SIG-M5 treated with dmso at 0.1 percent for 504 hours (cell line): Measurements from ENCODE around the gene PHAX.
"Not testable (repeated sequence)": the region's sequence is repeated elsewhere in the genome, so short reads cannot be mapped to it uniquely, and the experiment has no call there.

Experiments used
- DNase-seq: peaks from one replicate; lab custom pipeline; 2025; ENCODE audit not compliant: unreplicated experiment; lab: John Stamatoyannopoulos, UW

The PHAX gene

DNA sequence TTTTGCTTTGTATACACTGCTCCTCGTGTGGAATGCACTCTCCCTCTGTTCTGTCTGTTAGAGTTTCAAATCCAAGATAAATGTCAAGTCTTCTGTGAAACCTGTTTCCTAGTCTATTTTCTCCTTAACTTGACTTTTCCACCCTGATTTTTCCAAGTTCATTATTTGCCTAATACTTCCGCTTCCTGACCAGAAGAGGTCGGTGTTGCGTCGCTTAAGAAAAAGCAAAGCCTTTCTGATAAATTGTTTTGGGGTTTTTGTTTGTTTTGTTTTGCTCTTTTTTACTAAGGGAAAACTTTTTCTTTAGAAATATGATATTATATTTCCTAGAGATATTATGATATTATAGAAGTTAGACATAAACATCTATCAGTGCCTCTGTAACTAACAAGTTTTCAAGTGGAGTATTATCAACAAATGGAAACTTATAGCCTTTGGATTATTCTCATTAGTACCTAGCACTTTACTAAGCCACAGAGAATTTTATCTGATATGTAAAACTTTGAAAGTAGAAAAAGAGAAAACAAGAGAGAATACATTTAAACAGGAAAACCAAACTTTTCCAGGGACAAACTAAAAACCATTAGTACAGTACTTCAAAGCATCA is 55.8 kb downstream of the PHAX start:
- peak; percentile 55 for DNase-seq

DNA sequence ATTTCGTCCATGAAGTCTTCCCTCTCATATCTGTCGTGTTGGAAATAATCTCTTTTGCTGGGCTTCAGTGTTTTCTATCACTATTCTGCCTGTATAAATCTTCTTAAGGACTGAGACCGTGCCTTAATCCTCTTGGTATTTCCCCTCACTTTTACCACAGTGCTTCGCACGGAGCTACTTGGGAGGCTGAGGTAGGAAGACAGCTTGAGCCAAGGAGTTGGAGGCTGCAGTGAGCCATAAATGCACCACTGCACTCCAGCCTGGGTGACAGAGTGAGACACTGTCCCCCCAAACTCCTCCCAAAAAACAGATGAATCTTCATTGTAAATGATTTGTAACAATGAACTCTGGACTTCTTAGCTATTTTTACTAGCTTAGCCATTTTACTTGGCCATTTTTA is 57.8 kb downstream of the PHAX start:
- DNase-seq: no peak

DNA sequence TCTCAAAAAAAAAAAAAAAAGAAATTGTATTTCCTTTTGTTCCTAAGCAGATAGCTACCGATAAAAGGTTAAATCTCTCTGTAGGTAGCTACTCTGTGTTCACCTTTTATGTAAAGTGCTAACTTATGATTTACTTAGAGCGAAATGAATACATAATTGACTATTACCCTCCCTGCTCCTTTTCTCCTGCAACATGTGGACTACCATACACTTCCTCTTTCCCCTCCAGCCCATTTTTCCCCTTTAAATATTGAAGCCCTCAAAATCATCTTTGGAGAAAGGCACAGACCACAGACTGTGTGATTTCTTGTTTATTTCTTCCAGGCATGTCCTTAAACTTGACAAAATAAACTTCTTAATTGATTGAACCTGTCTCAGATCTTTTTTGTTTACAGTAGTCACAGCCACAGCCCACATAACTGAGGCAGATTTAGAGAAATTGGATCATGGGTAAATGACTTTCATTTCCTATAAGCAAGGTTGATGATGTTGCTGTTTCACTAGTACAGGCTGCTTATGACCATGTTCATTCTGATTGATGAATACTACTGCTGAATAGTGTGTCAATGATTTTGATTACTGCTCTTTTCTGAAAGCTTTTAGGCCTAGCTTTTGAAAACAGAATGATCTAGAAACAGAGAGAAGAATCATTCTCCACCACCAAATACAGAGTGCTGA is 59.2 kb downstream of the PHAX start:
- DNase-seq: peak; percentile 39

DNA sequence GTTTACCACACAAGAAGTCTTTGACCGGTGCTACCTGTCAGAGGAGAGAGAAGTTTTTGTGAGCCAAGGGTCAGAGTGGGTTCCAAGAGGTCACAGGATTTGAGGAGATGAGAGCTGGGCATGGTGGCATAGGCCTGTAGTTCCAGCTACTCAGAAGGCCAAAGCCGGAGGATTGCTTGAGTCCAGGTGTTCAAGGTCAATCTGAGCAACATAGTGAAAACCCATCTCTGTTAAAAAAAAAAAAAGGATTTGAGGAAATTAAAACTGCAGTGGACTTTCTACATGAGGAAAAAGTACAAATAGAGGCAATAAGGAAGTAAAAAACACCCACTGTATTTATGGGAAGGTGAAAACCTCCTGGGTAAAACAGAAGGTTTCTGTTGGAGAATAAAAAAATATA is 63.8 kb downstream of the PHAX start:
- DNase-seq: no peak

DNA sequence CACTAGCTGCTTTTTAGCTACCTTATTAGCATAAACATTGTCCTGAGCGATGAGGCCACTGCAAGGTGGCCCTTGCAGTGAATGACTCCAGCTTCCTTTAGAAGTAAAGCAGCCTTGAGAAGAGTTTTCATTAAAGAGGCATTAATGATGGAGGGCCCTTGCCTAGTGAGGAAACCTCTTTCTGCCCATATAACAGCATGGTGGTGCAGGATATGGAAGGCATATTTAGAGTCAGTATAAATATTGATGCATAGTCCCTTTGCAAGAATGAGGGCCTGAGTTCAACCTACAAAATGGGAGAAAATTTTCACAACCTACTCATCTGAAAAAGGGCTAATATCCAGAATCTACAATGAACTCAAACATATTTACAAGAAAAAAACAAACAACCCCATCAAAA is 69.4 kb downstream of the PHAX start:
- DNase-seq: not testable (repeated sequence)

DNA sequence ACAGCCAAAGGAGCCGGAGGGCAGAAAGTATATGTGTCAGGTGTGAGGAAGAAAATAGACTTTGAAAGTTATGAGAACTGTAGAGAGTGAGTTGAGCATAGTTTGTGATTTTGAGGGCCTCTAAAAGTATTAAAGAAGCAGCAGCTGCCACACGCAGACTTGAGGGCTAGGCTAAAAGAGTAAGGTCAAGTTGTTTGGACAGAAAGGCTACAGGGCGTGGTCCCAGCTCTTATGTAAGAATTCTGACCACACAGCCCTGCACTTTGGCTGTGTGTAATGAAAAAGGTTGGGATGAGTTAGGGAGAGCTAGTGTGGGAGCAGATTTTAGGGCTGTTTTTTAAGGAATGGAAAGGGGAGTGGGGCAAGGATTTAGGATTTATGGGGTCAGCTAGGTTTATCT is 70.9 kb downstream of the PHAX start:
- DNase-seq: not testable (repeated sequence)

DNA sequence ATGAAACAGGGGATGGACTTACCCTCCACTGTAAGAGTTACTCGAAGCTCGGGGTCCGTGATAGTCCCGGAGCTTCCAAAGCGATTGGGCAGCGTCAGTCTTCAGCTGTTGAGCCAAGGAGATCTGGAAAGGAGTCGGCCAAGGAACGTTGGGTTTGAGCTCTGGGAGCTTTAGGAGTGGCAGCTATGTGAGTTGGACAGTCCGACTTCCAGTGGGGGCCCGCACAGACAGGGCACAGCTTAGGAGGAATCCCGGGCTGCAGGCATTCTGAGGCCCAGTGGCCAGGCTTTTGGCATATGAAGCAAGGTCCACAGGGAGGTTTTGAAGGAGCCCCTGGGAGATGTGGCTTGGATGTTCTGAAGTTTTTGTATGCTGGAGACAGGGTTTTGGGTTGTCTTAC is 72.7 kb downstream of the PHAX start:
- DNase-seq: no peak

DNA sequence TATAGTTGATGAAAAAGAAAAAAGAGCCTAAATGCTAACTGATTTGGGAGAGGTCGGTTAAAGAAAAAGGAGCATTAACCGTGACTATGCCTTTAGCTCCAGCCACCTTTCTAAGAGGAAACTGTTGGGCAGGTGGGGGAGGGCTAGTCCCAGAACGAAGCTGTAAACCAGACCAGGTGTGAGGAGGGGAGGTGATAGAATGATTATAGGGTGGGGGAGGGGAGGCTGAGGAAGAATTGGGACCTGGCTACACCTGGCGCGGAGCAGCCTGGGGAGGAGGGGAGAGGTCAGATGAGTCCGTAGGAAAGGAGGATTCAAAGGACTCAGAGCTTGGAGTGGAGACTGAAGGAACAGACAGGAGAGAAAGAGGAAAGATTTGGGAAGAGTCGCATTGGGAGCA is 73.4 kb downstream of the PHAX start:
- no peak for DNase-seq

DNA sequence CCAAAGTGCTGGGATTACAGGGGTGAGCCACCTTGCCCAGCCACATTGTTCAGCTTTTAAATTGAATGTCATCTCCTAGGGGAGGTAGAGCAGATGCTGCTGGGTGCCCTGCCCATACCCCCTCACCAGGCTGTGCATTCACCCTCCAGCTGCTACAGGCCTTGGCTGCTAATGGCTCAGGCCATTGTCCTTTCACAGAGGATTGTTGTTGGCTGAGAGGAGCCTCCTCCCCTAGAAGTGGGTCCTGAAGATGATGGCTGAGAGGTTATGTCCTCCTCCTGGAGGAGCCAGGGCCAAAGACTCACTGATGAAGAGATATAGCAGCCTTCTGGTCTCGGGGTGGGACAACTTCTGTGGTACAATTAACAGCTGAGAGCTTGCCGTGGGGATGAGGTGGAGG is 74.6 kb downstream of the PHAX start:
- no peak for DNase-seq

DNA sequence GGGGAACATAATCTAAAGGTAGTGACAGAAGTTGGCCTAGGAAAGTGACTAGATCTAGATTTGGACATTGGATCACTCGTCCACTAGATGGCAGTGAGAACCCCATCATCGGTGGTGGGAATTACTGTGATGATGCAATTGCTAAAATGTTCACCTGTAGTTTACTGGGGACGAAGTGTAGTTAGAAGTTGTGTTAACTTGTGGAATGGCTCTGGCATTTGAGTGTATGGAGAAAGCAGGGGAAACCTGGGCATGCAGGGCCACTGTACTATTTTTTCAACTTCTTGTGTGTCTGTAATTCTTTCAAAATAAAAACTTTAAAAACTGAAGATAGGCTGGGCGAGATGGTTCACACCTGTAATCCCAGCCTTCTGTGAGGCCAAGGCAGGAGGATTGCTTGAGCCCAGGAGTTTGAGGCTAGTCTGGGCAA is 75.5 kb downstream of the PHAX start:
- DNase-seq: peak; percentile 75
